GM19468 (cell line): ENCODE data around the gene MYO18A.
"Not testable (repeated sequence)": the region's sequence is repeated elsewhere in the genome, so short reads cannot be mapped to it uniquely, and the experiment has no call there.

ENCODE experiments used
- ATAC-seq: cut with Tn5 transposase; IDR thresholded peaks from one replicate; pipeline ENCODE4 v1.9.1; 2021; ENCODE audit warnings: mild to moderate bottlenecking, moderate library complexity, moderate number of reproducible peaks; ENCODE audit not compliant: unreplicated experiment; ENCODE audit errors: extremely low read depth

MYO18A gene

GRCh38 chr17:29195465-29196081 lies 15.4 kb upstream of the MYO18A start:
- ATAC-seq, result no peak

- ATAC-seq, result no peak
Observed at GRCh38 chr17:29194669-29195068, 14.5 kb upstream of the MYO18A start.

DNA sequence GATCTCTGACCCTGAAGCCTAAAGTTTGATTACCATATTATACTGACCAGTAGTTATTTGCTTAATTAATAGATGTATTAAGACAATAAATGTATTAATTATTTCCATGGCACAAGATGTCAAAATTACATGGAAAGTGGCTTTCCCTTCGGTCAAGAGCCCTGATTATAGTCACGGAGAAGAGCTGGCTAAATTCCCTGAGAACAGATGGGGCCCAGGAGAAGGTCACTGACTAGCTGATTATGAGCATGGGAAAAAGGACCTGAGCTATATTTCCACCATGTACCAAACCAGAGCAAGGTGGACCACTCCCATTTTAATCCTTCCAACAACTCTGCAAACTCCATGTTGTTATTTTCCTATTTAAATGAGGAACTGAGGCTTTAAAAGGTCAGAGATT lies 12.9 kb upstream of the MYO18A start:
- no peak for ATAC-seq

GRCh38 chr17:29190592-29191207 lies 10.5 kb upstream of the MYO18A start:
- no peak for ATAC-seq

DNA sequence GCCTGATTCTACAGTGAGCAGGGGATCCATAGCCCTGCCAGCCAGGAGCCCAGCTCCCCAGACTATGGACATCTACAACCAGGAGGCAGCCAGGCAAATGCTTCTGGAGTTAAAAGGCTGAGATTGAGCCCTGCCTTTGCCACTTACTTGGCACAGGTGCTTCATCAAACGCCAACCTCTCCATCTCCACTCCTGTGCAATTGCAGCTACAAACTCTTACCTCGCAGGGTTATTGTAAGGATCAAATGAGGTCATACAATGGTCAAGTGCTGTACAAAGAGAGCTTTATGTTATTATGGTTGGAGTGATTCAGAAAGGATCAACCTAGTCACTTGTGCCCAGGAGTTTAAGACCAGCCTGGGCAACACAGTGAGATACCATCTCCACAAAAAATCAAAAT lies 9.8 kb upstream of the MYO18A start:
- ATAC-seq, result no peak

GRCh38 chr17:29189355-29189754 lies 9.2 kb upstream of the MYO18A start:
- no peak for ATAC-seq

DNA sequence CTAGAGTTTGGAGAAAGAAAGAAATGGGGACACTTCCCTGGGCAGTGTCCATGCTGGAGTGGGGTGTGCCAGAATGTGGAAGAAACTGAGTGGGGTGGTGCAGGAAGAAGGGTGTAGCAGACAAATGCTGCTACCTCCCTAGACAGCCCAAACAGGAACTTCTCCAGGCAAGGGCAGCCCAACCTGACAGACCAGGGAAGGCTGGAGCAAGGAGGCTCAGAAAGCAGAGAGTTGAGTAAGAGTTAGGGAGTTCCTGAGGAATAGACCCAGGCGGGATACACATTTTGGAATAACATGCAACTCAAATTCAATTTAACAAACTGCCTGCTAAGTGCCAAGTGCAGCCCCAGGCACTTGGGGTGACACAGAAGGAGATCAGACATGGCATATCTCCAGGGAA lies 1.0 kb upstream of the MYO18A start:
- no peak for ATAC-seq

GRCh38 chr17:29180788-29181160 lies 576 bp upstream of the MYO18A start:
- no peak for ATAC-seq

GRCh38 chr17:29179232-29180033 lies 765 bp downstream of the MYO18A start:
- no peak for ATAC-seq

- ATAC-seq, result no peak
Observed at GRCh38 chr17:29178750-29179231, 1.4 kb downstream of the MYO18A start.

- ATAC-seq, result no peak
Observed at GRCh38 chr17:29177871-29178749, 2.1 kb downstream of the MYO18A start.

DNA sequence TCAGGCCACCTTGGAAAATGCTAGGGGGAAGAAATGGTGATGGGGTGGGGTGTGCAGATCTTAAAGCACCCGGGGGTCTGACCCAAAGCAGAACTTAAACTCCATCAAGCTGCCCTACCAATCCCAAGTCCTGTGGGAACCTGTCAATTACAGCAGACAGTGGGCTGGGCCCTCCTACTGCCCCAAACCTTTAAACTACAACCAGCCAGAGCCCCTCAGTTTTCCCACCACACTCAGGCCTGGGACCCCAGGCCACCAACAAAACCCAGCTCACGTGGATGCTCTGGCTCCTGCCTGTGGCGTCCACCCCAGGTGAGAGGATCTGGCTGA lies 2.7 kb downstream of the MYO18A start:
- no peak for ATAC-seq

DNA sequence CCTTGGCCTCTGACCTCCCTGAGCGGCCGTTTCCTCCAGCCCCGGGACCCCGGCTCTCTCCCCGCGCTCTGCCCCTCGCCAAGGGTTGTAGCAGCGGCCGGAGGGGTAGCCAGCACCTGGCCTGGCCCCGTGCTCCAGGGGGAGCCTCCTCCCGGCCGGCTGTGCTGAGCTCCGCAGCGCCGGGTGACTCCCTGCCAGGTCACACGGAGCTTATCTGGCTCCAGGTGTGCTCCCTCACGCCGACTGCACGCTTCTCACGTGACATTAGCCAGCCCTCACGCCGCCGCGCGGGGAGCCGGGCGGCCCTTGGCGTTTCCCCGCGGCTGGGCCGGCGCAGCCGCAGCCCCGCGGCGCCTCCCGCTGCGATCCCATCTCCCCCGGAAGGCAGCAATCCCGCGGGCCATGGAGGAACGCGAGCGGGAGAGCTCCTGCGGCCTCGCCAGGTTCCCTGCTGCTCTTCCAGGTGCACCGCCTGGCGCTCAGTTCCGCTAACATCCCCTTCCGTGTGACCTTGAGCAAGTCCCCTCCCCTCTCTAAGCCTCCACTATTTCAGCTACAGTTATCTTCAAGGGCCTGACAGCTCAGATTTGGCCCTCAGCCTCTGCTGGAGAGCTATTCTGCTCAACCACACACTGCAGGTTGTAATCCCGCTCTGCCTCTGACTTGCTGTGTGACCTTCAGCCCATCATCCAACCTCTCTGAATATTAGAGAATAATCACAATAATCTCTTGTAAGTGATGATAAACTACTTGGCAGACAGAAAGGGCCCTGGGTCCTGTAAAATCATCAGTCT lies 3.4 kb downstream of the MYO18A start:
- no peak for ATAC-seq

GRCh38 chr17:29175349-29175748 lies 4.8 kb downstream of the MYO18A start:
- no peak for ATAC-seq

GRCh38 chr17:29172589-29172988 lies 7.6 kb downstream of the MYO18A start:
- ATAC-seq, result no peak

GRCh38 chr17:29170682-29171081 lies 9.5 kb downstream of the MYO18A start:
- ATAC-seq, result no peak

- no peak for ATAC-seq
Observed at GRCh38 chr17:29169806-29170591, 10.2 kb downstream of the MYO18A start.

DNA sequence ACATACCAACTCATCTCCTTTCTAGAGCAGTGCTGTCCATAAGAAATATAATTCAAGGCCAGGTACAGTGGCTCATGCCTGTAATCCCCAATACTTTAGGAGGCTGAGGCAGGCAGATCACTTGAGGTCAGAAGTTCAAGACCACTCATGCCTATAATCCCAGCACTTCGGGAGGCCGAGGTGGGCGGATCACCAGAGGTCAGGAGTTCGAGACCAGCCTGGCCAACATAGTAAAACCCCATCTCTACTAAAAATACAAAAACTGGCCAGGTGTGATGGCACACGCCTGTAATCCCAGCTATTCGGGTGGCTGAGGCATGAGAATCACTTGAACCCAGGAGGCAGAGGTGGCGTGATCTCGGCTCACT lies 11.5 kb downstream of the MYO18A start:
- ATAC-seq, result not testable (repeated sequence)
